ENCODE data around the gene SV2C. TPM values are rescaled to one million over a fixed set of nuclear protein-coding genes. Genes with fewer than 3 reads are reported as not detected.

Gene SV2C
- total and polyA plus RNA-seq, 4 donors = under 0.01 to 0.04 (median 0.03) TPM; not detected in 1

DNA sequence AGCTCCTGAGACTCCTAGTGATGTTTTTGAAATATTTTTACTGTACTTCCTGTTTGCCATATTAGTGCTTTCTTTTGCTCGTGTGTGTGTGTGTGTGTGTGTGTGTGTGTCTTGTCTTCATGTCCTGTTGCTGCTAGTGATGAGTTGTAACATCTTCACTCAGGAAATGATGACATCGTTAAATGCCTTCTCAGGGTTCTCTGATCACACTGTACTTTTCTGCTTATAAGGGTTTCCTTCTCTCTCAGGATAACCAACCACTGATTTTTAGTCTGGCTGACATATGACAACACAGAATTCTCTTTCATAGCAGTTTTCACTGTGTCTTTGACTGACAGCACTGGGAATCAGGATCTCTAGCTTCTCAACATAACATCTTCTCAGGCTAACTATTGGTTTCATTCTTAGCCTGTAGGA is 16.1 kb downstream of the SV2C start (continued):
- TF ChIP-seq ZBTB33 (IDR thresholded peaks at IDR 0.05) (no peak), SP1 (IDR thresholded peaks at IDR 0.05) (no peak)
- TF ChIP-seq, protein P1, sequence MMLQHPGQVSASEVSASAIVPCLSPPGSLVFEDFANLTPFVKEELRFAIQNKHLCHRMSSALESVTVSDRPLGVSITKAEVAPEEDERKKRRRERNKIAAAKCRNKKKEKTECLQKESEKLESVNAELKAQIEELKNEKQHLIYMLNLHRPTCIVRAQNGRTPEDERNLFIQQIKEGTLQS (IDR thresholded peaks at IDR 0.05) = no peak

DNA sequence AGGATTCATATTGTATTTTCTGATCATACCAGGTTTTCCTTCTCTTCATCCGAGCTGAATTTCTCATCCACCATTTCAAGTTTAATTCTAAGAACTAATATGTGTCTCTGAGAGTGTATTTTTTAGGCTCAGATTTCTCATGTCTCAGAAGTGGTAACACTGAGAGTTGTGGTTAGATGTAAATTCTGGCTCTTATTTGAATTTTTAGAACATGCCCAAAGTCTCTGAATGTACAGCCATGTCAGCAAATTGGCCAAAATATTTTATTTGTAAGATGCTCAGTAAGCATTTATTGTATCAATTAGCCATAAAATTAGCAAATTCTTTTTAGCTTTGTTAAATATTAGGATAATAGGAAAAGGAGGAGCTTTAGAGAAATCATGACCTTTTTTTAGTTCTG is 16.6 kb downstream of the SV2C start:
- 69% methylated on average over 1 of the region's 1 CpG for WGBS
- H3K36me3 ChIP-seq (ENCODE audit: control insufficient read depth in 4 of 4, insufficient read depth in 3 of 4, low read depth in 1 of 4, low read length in 3 of 4) = no peaks in the 10 kb centered on the region
- TF ChIP-seq GABPA (IDR thresholded peaks at IDR 0.05 in 1 of 2, conservative IDR thresholded peaks at IDR 0.05 in 1 of 2) (no peak), HNF4A (conservative IDR thresholded peaks at IDR 0.05) (no peak), HNF4G (IDR thresholded peaks at IDR 0.05) (no peak), FOXA2 (IDR thresholded peaks at IDR 0.05) (no peak), ZBTB33 (IDR thresholded peaks at IDR 0.05) (no peak)
- DNase-seq (ENCODE audit: low spot score) = no peak
- no peaks in the 10 kb centered on the region for H3K4me1 ChIP-seq (ENCODE audit: control insufficient read depth in 4 of 4, insufficient read depth in 4 of 4, low read length in 3 of 4)
- H3K9me3 ChIP-seq (ENCODE audit: control insufficient read depth in 4 of 4, low read length in 3 of 4) = no peaks in the 10 kb centered on the region
- H3K4me3 ChIP-seq (ENCODE audit: low read depth in 1 of 3, low read length in 3 of 3) = no peak overlapping the region
- no peaks in the 10 kb centered on the region for H3K27me3 ChIP-seq (ENCODE audit: control insufficient read depth in 4 of 4, insufficient read depth in 4 of 4, low read length in 3 of 4)
- H3K27ac ChIP-seq (ENCODE audit: low read depth in 1 of 2, low read length in 2 of 2) = no peak overlapping the region
- no peak overlapping the region for H3K9ac ChIP-seq (ENCODE audit: low read depth in 1 of 2, low read length in 2 of 2)

DNA sequence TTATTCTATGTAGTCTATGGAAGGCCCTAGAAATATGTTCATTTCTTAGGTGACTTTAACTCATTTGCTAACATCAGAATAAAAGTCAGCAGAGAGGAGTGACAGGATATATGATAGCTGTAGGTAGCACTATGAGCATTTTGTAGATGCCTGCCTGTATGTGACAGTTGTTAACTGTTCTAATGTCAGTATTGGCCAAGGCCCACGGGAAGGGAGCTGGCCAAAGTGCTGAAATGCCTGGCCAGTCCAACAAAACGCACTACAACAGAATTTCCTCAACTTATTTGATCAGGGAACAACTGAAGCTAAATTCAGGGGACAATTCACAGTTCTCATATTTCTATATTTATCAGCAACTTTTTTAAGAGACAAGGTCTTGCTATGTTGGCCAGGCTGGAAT is 20.8 kb downstream of the SV2C start:
- no peaks in the 10 kb centered on the region for H3K4me1 ChIP-seq (ENCODE audit: control insufficient read depth in 4 of 4, insufficient read depth in 4 of 4, low read length in 3 of 4)
- peak; percentile 46 for DNase-seq (ENCODE audit: low spot score)
- no peak overlapping the region for H3K9ac ChIP-seq (ENCODE audit: low read depth in 1 of 2, low read length in 2 of 2)
- H3K9me3 ChIP-seq (ENCODE audit: control insufficient read depth in 4 of 4, low read length in 3 of 4) = no peaks in the 10 kb centered on the region
- TF ChIP-seq, protein P2, sequence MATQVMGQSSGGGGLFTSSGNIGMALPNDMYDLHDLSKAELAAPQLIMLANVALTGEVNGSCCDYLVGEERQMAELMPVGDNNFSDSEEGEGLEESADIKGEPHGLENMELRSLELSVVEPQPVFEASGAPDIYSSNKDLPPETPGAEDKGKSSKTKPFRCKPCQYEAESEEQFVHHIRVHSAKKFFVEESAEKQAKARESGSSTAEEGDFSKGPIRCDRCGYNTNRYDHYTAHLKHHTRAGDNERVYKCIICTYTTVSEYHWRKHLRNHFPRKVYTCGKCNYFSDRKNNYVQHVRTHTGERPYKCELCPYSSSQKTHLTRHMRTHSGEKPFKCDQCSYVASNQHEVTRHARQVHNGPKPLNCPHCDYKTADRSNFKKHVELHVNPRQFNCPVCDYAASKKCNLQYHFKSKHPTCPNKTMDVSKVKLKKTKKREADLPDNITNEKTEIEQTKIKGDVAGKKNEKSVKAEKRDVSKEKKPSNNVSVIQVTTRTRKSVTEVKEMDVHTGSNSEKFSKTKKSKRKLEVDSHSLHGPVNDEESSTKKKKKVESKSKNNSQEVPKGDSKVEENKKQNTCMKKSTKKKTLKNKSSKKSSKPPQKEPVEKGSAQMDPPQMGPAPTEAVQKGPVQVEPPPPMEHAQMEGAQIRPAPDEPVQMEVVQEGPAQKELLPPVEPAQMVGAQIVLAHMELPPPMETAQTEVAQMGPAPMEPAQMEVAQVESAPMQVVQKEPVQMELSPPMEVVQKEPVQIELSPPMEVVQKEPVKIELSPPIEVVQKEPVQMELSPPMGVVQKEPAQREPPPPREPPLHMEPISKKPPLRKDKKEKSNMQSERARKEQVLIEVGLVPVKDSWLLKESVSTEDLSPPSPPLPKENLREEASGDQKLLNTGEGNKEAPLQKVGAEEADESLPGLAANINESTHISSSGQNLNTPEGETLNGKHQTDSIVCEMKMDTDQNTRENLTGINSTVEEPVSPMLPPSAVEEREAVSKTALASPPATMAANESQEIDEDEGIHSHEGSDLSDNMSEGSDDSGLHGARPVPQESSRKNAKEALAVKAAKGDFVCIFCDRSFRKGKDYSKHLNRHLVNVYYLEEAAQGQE (IDR thresholded peaks at IDR 0.05) = peak; percentile 99
- TF ChIP-seq, protein P3, sequence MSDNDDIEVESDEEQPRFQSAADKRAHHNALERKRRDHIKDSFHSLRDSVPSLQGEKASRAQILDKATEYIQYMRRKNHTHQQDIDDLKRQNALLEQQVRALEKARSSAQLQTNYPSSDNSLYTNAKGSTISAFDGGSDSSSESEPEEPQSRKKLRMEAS (IDR thresholded peaks at IDR 0.05) = no peak
- TF ChIP-seq GABPA (IDR thresholded peaks at IDR 0.05 in 1 of 2, conservative IDR thresholded peaks at IDR 0.05 in 1 of 2) (no peak), YY1 (IDR thresholded peaks at IDR 0.05) (no peak), RXRA (IDR thresholded peaks at IDR 0.05) (no peak)
- WGBS = 4% methylated on average over 2 of the region's 2 CpGs
- peaks cover 0 to 3% (median 0%) of the 10 kb centered on the region in 4 donors for H3K27me3 ChIP-seq (ENCODE audit: control insufficient read depth in 4 of 4, insufficient read depth in 4 of 4, low read length in 3 of 4)
- H3K4me3 ChIP-seq (ENCODE audit: low read depth in 1 of 3, low read length in 3 of 3) = no peak overlapping the region
- H3K36me3 ChIP-seq (ENCODE audit: control insufficient read depth in 4 of 4, insufficient read depth in 3 of 4, low read depth in 1 of 4, low read length in 3 of 4) = no peaks in the 10 kb centered on the region
- H3K27ac ChIP-seq (ENCODE audit: low read depth in 1 of 2, low read length in 2 of 2) = no peak overlapping the region

All from liver (tissue), 9 donors.